ENCODE measurements around the gene KAT8. TPM values are rescaled to one million over a fixed set of nuclear protein-coding genes. Genes with fewer than 3 reads are reported as not detected.

Gene KAT8

Small RNAs within 50 kb of the gene (small RNA-seq; reads per million reads assigned to genes)
- gene AC009088.4 (ENCODE audit: insufficient read depth) (not detected), gene NDUFA3P6 (ENCODE audit: insufficient read depth) (not detected)

All from neuronal stem cell (in vitro differentiated cells).